Measurements from ENCODE around the gene PASK.

- TF ChIP-seq, protein P1, sequence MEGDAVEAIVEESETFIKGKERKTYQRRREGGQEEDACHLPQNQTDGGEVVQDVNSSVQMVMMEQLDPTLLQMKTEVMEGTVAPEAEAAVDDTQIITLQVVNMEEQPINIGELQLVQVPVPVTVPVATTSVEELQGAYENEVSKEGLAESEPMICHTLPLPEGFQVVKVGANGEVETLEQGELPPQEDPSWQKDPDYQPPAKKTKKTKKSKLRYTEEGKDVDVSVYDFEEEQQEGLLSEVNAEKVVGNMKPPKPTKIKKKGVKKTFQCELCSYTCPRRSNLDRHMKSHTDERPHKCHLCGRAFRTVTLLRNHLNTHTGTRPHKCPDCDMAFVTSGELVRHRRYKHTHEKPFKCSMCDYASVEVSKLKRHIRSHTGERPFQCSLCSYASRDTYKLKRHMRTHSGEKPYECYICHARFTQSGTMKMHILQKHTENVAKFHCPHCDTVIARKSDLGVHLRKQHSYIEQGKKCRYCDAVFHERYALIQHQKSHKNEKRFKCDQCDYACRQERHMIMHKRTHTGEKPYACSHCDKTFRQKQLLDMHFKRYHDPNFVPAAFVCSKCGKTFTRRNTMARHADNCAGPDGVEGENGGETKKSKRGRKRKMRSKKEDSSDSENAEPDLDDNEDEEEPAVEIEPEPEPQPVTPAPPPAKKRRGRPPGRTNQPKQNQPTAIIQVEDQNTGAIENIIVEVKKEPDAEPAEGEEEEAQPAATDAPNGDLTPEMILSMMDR (IDR thresholded peaks at IDR 0.05) = no peak
- TF ChIP-seq POLR2AphosphoS5 (IDR thresholded peaks at IDR 0.05) (no peak), POLR2A (IDR thresholded peaks at IDR 0.05) (no peak), EP300 (IDR thresholded peaks at IDR 0.05) (no peak)
Observed at GRCh38 chr2:241071677-241072111, 77.6 kb downstream of the PASK start.

Data from gastroesophageal sphincter (tissue), 3 donors.